ENCODE results near the gene OR10H3.

OR10H3 gene

GRCh38 chr19:15702534-15702930, 35.3 kb upstream of the OR10H3 start:
- no peaks in the 10 kb centered on the region for H3K9me2 ChIP-seq (replicated peaks; ENCODE audit: insufficient read depth, low read length)
- H3K9ac ChIP-seq (ENCODE audit: low read length), result no peak overlapping the region
- H4K20me1 ChIP-seq (ENCODE audit: low read depth, low read length), result no peaks in the 10 kb centered on the region
- no peak overlapping the region for H3K4me2 ChIP-seq (ENCODE audit: low read depth, low read length, poor library complexity, severe bottlenecking)
- TF ChIP-seq CTCF (IDR thresholded peaks at IDR 0.05; ENCODE audit: insufficient read depth, low read length, poor library complexity, severe bottlenecking) (peak; percentile 13), EZH2phosphoT487 (conservative IDR thresholded peaks at IDR 0.05; ENCODE audit: low read length) (no peak)
- H2AFZ ChIP-seq (ENCODE audit: low read depth, low read length, severe bottlenecking), result no peak overlapping the region
- H3K36me3 ChIP-seq (ENCODE audit: low read length), result no peaks in the 10 kb centered on the region
- H3K4me3 ChIP-seq (ENCODE audit: insufficient read depth, low read length, poor library complexity, severe bottlenecking), result no peak overlapping the region
- no peaks in the 10 kb centered on the region for H3K27me3 ChIP-seq (ENCODE audit: low read length)
- no peak overlapping the region for H3K27ac ChIP-seq (ENCODE audit: low read depth, low read length)
- H3K9me3 ChIP-seq (ENCODE audit: insufficient read depth, low read length), result no peaks in the 10 kb centered on the region
- no peaks in the 10 kb centered on the region for H3F3A ChIP-seq (ENCODE audit: insufficient read depth)
- no peaks in the 10 kb centered on the region for H3K79me2 ChIP-seq (ENCODE audit: insufficient read depth, low read length)

GRCh38 chr19:15714638-15715037, 23.1 kb upstream of the OR10H3 start:
- H3K9ac ChIP-seq (ENCODE audit: low read length), result no peak overlapping the region
- no peaks in the 10 kb centered on the region for H3K36me3 ChIP-seq (ENCODE audit: low read length)
- no peak overlapping the region for H3K27ac ChIP-seq (ENCODE audit: low read depth, low read length)
- no peak overlapping the region for H3K4me3 ChIP-seq (ENCODE audit: insufficient read depth, low read length, poor library complexity, severe bottlenecking)
- H3K4me2 ChIP-seq (ENCODE audit: low read depth, low read length, poor library complexity, severe bottlenecking), result no peak overlapping the region
- no peaks in the 10 kb centered on the region for H3K79me2 ChIP-seq (ENCODE audit: insufficient read depth, low read length)
- TF ChIP-seq CTCF (IDR thresholded peaks at IDR 0.05; ENCODE audit: insufficient read depth, low read length, poor library complexity, severe bottlenecking) (no peak), EZH2phosphoT487 (conservative IDR thresholded peaks at IDR 0.05; ENCODE audit: low read length) (no peak)
- no peaks in the 10 kb centered on the region for H3F3A ChIP-seq (ENCODE audit: insufficient read depth)
- no peaks in the 10 kb centered on the region for H3K9me2 ChIP-seq (replicated peaks; ENCODE audit: insufficient read depth, low read length)
- H4K20me1 ChIP-seq (ENCODE audit: low read depth, low read length), result no peaks in the 10 kb centered on the region
- no peaks in the 10 kb centered on the region for H3K27me3 ChIP-seq (ENCODE audit: low read length)
- H3K9me3 ChIP-seq (ENCODE audit: insufficient read depth, low read length), result no peaks in the 10 kb centered on the region
- H2AFZ ChIP-seq (ENCODE audit: low read depth, low read length, severe bottlenecking), result no peak overlapping the region

GRCh38 chr19:15715642-15716041, 22.1 kb upstream of the OR10H3 start:
- H3F3A ChIP-seq (ENCODE audit: insufficient read depth), result no peaks in the 10 kb centered on the region
- H2AFZ ChIP-seq (ENCODE audit: low read depth, low read length, severe bottlenecking), result no peak overlapping the region
- no peak overlapping the region for H3K27ac ChIP-seq (ENCODE audit: low read depth, low read length)
- no peaks in the 10 kb centered on the region for H3K9me3 ChIP-seq (ENCODE audit: insufficient read depth, low read length)
- no peaks in the 10 kb centered on the region for H3K79me2 ChIP-seq (ENCODE audit: insufficient read depth, low read length)
- H3K36me3 ChIP-seq (ENCODE audit: low read length), result no peaks in the 10 kb centered on the region
- no peak overlapping the region for H3K9ac ChIP-seq (ENCODE audit: low read length)
- no peak overlapping the region for H3K4me3 ChIP-seq (ENCODE audit: insufficient read depth, low read length, poor library complexity, severe bottlenecking)
- H3K4me2 ChIP-seq (ENCODE audit: low read depth, low read length, poor library complexity, severe bottlenecking), result no peak overlapping the region
- TF ChIP-seq CTCF (IDR thresholded peaks at IDR 0.05; ENCODE audit: insufficient read depth, low read length, poor library complexity, severe bottlenecking) (no peak), EZH2phosphoT487 (conservative IDR thresholded peaks at IDR 0.05; ENCODE audit: low read length) (no peak)
- H3K27me3 ChIP-seq (ENCODE audit: low read length), result no peaks in the 10 kb centered on the region
- H4K20me1 ChIP-seq (ENCODE audit: low read depth, low read length), result no peaks in the 10 kb centered on the region
- no peaks in the 10 kb centered on the region for H3K9me2 ChIP-seq (replicated peaks; ENCODE audit: insufficient read depth, low read length)
